Prostate gland (tissue), 2 donors: ENCODE measurements around the gene RIC8A. TPM values are rescaled to one million over a fixed set of nuclear protein-coding genes. Genes with fewer than 3 reads are reported as not detected.
"Not testable (repeated sequence)": the region's sequence is repeated elsewhere in the genome, so short reads cannot be mapped to it uniquely, and the experiment has no call there.

ENCODE experiments used
- DNase-seq: peaks from one replicate; pipeline ENCODE4 v3.0.0-alpha.2; 2019; ENCODE audit warnings: low spot score
- H3K27ac ChIP-seq, 2 donors: fragments of 200-600 bp; sonication (generic); 2 replicates each; pipeline ENCODE4 v1.5.1; 2017 to 2019
- H3K27me3 ChIP-seq: fragments of 200-600 bp; sonication (generic); replicated peaks from 2 replicates; pipeline ENCODE4 v1.5.1; 2019; ENCODE audit not compliant: insufficient read depth
- H3K36me3 ChIP-seq, 2 donors: fragments of 200-600 bp; sonication (generic); 1 replicate in 1 of 2; 2 replicates in 1 of 2; pipeline versions ENCODE4 v1.5.1 to v1.8.1; 2017 to 2019
- H3K4me1 ChIP-seq: fragments of 200-600 bp; sonication (generic); replicated peaks from 2 replicates; pipeline ENCODE4 v1.5.1; 2019
- H3K4me3 ChIP-seq, 2 donors: fragments of 200-600 bp; sonication (generic); 2 replicates each; pipeline ENCODE4 v1.5.1; 2017 to 2019
- H3K9me3 ChIP-seq: fragments of 200-600 bp; sonication (generic); 2 replicates; pipeline ENCODE4 v1.5.1; 2017
- CTCF ChIP-seq, 4 experiments: fragments of 200-600 bp in 2 of 4; fragments of 450-650 bp in 2 of 4; sonication (generic) in 2 of 4; IDR thresholded peaks; 1 replicate in 3 of 4; 2 replicates in 1 of 4; pipeline ENCODE4 v1.5.1; 2016 to 2019; ENCODE audit warnings: antibody characterized with exemption in 4 of 4, mild to moderate bottlenecking in 2 of 4, moderate library complexity in 2 of 4
- POLR2A ChIP-seq: fragments of 450-650 bp; IDR thresholded peaks from one replicate; pipeline ENCODE4 v1.6.1; 2016; ENCODE audit warnings: antibody characterized with exemption, mild to moderate bottlenecking
- POLR2AphosphoS5 ChIP-seq: sonication (generic); formaldehyde crosslinking; IDR thresholded peaks from one replicate; pipeline ENCODE4 v1.6.1; 2017; ENCODE audit warnings: antibody characterized with exemption
- WGBS: methylation state at CpG from one replicate; pipeline ENCODE4 v1.1.5; 2018; 5-methylcytosine and 5-hydroxymethylcytosine counted together
- intact Hi-C: fragments of 100-400 bp; cut with DNase I; formaldehyde crosslinking; loops from one replicate; pipeline ENCODE4 v1.14.2; 2022
- total RNA-seq, 2 donors: library from RNA; depleted of rRNA; stranded (reverse); fragments of >200 nt; gene quantifications; one replicate each; pipeline ENCODE4 v1.1.0, GENCODE V29; 2016

RIC8A gene
- total RNA-seq, 2 donors from 2014 or later: 82.3 to 114 TPM

- Histone ChIP-seq H3K27ac (peak within 1 kb of the TSS; percentile 98), H3K4me3 (peak within 1 kb of the TSS; percentile 90 to 95), H3K4me1 (peaks cover 12% of the 10 kb centered on the region), H3K9me3 (no peaks in the 10 kb centered on the region), H3K36me3 (no peaks in the 10 kb centered on the region), H3K27me3 (no peaks in the 10 kb centered on the region)
- WGBS: 1% methylated on average over 60 of the region's 62 CpGs
- DNase-seq: peak; percentile 81
- intact Hi-C loops: loop anchor here (2.0 to 10.0 kb wide), 3 partner anchors 30 to 268 kb away; partner anchors contain the start of genes BET1L, RIC8A and RNH1
- TF ChIP-seq POLR2A (peak; percentile 37), POLR2AphosphoS5 (peak; percentile 90), CTCF (IDR thresholded peaks at IDR 0.05) (peak in 1 of 4 experiments; percentile 16)
These were observed 29.6 kb downstream of the RIC8A start, which contains the start of gene PSMD13 for GRCh38 chr11:236774-237767. Gene PSMD13 (plus strand): TSS chr11:236976. CDS start chr11:237050, 74 bp downstream.

GRCh38 chr11:238346-238745 lies 30.8 kb downstream of the RIC8A start:
- not testable (repeated sequence) for H3K27me3 ChIP-seq, H3K9me3 ChIP-seq, DNase-seq, H3K36me3 ChIP-seq, H3K4me3 ChIP-seq
- peak overlapping the region in 1 of 2 donors; percentile 98 for H3K27ac ChIP-seq
- intact Hi-C loops: loop anchor here (5.0 to 10.0 kb wide), 2 partner anchors 119 to 266 kb away; partner anchors contain the start of gene RNH1
- H3K4me1 ChIP-seq: peaks cover 12% of the 10 kb centered on the region
- WGBS: 84% methylated on average over 7 of the region's 7 CpGs

- intact Hi-C loops: no loop called here
- no peaks in the 10 kb centered on the region for H3K27me3 ChIP-seq
- TF ChIP-seq POLR2AphosphoS5 (peak; percentile 85), CTCF (IDR thresholded peaks at IDR 0.05) (no peak)
- peak overlapping the region in 1 of 2 donors; percentile 1 for H3K4me3 ChIP-seq
- peaks cover 12% of the 10 kb centered on the region for H3K4me1 ChIP-seq
- WGBS: 25% methylated on average over 1 of the region's 1 CpG
- peak overlapping the region; percentile 57 to 98 for H3K27ac ChIP-seq
- peaks cover 0 to 5% of the 10 kb centered on the region in 2 donors for H3K36me3 ChIP-seq
- no peaks in the 10 kb centered on the region for H3K9me3 ChIP-seq
- no peak for DNase-seq
These were observed 32.8 kb downstream of the RIC8A start for GRCh38 chr11:240315-240714.

GRCh38 chr11:241634-242033 lies 34.1 kb downstream of the RIC8A start:
- DNase-seq: no peak
- H3K36me3 ChIP-seq: peaks cover 0 to 5% of the 10 kb centered on the region in 2 donors
- intact Hi-C loops: no loop called here

More at GRCh38 chr11:241634-242033, 34.1 kb downstream of the RIC8A start:
- 90% methylated on average over 5 of the region's 5 CpGs for whole genome bisulfite sequencing
- peaks cover 12% of the 10 kb centered on the region for H3K4me1 ChIP-seq
- no peak overlapping the region for H3K4me3 ChIP-seq
- no peaks in the 10 kb centered on the region for H3K9me3 ChIP-seq
- TF ChIP-seq POLR2A (no peak), POLR2AphosphoS5 (no peak), CTCF (IDR thresholded peaks at IDR 0.05) (no peak)
- H3K27ac ChIP-seq: peak overlapping the region; percentile 57 to 98
- H3K27me3 ChIP-seq: no peaks in the 10 kb centered on the region
